Mesendoderm (in vitro differentiated cells): ENCODE results near the gene TMEM236.

Experiments
- DNase-seq: peaks from one replicate; pipeline ENCODE4 v3.0.0; 2013
- H2AK5ac ChIP-seq: 2 replicates; pipeline ENCODE4 v1.6.1; 2013; ENCODE audit warnings: low read length, inconsistent platforms
- H2BK120ac ChIP-seq: 2 replicates; pipeline ENCODE4 v1.6.1; 2013; ENCODE audit warnings: low read depth, mild to moderate bottlenecking, low read length, moderate library complexity, mixed read lengths
- H2BK15ac ChIP-seq: replicated peaks from 2 replicates; pipeline ENCODE4 v1.6.1; 2013; ENCODE audit warnings: low read depth, mild to moderate bottlenecking, moderate library complexity
- H2BK5ac ChIP-seq: 2 replicates; pipeline ENCODE4 v1.6.1; 2013; ENCODE audit warnings: low read length, inconsistent platforms
- H3K18ac ChIP-seq: 2 replicates; pipeline ENCODE4 v1.6.1; 2013; ENCODE audit warnings: mild to moderate bottlenecking, low read length, mixed read lengths
- H3K23ac ChIP-seq: one replicate; pipeline ENCODE4 v1.6.1; 2013; ENCODE audit warnings: low read length
- H3K27ac ChIP-seq: 2 replicates; pipeline ENCODE4 v1.5.1; 2013; ENCODE audit warnings: low read depth, mild to moderate bottlenecking, inconsistent platforms, low read length, moderate library complexity
- H3K27me3 ChIP-seq: 2 replicates; pipeline ENCODE4 v1.6.1; 2013; ENCODE audit warnings: low read length, control low read depth, mild to moderate bottlenecking, inconsistent platforms; ENCODE audit not compliant: insufficient read depth, poor library complexity
- H3K36me3 ChIP-seq: 2 replicates; pipeline ENCODE4 v1.6.1; 2013; ENCODE audit warnings: low read length, inconsistent platforms; ENCODE audit not compliant: control insufficient read depth, insufficient read depth
- H3K4ac ChIP-seq: one replicate; pipeline ENCODE4 v1.6.1; 2013; ENCODE audit warnings: low read depth, mild to moderate bottlenecking, low read length, moderate library complexity
- H3K4me1 ChIP-seq: 2 replicates; pipeline ENCODE4 v1.6.1; 2013; ENCODE audit warnings: low read depth, low read length, inconsistent platforms; ENCODE audit not compliant: control insufficient read depth
- H3K4me2 ChIP-seq: 2 replicates; pipeline ENCODE4 v1.6.1; 2013; ENCODE audit warnings: low read length
- H3K4me3 ChIP-seq: 2 replicates; pipeline ENCODE4 v1.5.1; 2013; ENCODE audit warnings: mild to moderate bottlenecking, low read length
- H3K56ac ChIP-seq: one replicate; pipeline ENCODE4 v1.6.1; 2013; ENCODE audit warnings: low read length
- H3K79me1 ChIP-seq: 2 replicates; pipeline ENCODE4 v1.6.1; 2013; ENCODE audit warnings: low read length, inconsistent platforms
- H3K79me2 ChIP-seq: 2 replicates; pipeline ENCODE4 v1.6.1; 2013; ENCODE audit warnings: mild to moderate bottlenecking, low read length; ENCODE audit not compliant: control insufficient read depth, insufficient read depth
- H3K9ac ChIP-seq: 2 replicates; pipeline ENCODE4 v1.6.1; 2013; ENCODE audit warnings: low read length, inconsistent platforms
- H4K5ac ChIP-seq: one replicate; pipeline ENCODE4 v1.6.1; 2013; ENCODE audit warnings: low read length
- H4K8ac ChIP-seq: one replicate; pipeline ENCODE4 v1.6.1; 2013; ENCODE audit warnings: low read depth, mild to moderate bottlenecking, control low read depth, low read length, moderate library complexity
- WGBS: extraction: QIAGEN DNeasy Blood & Tissue Kit; methylation state at CpG from one replicate; pipeline ENCODE4 v1.1.7; 2013; ENCODE audit warnings: low lambda C conversion rate, missing lambda C conversion rate; ENCODE audit not compliant: insufficient coverage; ENCODE audit errors: extremely low coverage; 5-methylcytosine and 5-hydroxymethylcytosine counted together

TMEM236 gene

DNA sequence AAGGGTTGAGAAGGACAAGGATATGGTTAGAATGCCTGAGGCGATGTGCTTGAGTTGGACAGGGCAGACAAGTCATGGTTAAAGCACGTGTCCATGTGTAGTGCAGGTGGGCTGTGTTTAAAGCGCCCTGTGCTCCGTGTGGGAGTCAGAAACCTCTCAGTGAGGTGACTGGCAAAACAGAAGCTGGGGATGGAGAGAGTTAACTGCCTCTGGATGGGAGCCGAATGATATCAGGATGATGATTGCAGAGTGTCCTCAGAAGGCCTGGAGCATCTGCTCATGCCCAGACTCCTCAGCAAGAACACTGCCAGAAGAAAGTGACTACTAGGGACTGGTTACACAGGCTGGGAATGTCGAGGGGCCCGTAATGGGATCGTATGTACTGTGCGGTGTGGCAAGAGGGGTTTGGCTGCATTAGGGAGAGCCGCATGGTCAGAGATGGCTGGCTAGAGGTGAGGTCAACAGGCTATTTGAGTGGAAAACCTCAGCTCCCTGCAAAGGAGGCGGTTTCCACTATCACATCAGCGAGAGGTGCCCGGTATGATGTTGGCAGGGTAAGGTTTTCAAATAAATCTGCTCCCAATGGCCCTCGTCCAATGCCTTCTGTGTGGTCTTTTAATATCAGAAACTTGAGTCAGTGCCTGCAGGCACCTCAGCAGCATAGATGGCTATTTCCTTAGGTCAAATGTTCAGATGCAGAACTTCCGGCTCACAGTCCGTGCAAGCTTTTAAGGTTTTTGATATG lies 31.1 kb downstream of the TMEM236 start:
- Histone ChIP-seq H2AK5ac (no peak overlapping the region), H3K79me2 (no peaks in the 10 kb centered on the region), H3K4me3 (no peak overlapping the region)

DNA sequence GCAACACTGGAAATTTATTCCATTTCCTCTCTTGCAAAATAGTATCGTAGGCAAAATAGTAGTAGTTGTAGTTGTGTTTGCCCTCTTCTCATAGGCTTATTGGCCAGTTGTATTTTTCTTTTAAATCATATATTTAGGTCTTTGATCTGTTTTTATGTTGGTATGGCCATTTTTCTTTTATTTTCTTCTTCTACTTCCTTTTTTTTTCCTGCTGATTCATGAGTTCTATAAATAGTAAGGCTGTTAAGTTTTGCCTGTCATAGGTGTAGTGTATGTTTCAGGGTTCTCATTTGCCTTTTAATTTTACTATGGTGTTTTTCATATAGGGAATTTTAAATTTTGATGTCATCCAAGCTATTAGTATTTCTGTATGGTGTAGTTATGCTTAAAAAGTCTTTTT lies 31.8 kb downstream of the TMEM236 start:
- Histone ChIP-seq H4K8ac (no peak overlapping the region), H3K27ac (no peak overlapping the region), H3K4me3 (no peak overlapping the region), H3K4me2 (no peak overlapping the region), H2BK120ac (no peak overlapping the region), H3K56ac (no peak overlapping the region), H2BK5ac (no peak overlapping the region), H4K5ac (no peak overlapping the region), H3K23ac (no peak overlapping the region), H3K36me3 (no peaks in the 10 kb centered on the region), H2BK15ac (no peak overlapping the region), H3K27me3 (no peaks in the 10 kb centered on the region), H2AK5ac (no peak overlapping the region), H3K9ac (no peak overlapping the region), H3K4me1 (no peaks in the 10 kb centered on the region), H3K79me2 (no peaks in the 10 kb centered on the region), H3K18ac (no peak overlapping the region), H3K79me1 (no peaks in the 10 kb centered on the region), H3K4ac (no peak overlapping the region)
- no CpG with 5 or more reads among the region's 1 CpG for WGBS
- no peak for DNase-seq

More for the DNA sequence above, 31.1 kb downstream of the TMEM236 start:
- no peak overlapping the region for H2BK5ac ChIP-seq
- H4K8ac ChIP-seq, result no peak overlapping the region
- no peak overlapping the region for H4K5ac ChIP-seq
- H3K27me3 ChIP-seq, result no peaks in the 10 kb centered on the region
- no peak overlapping the region for H2BK120ac ChIP-seq
- no peak for DNase-seq
- H3K4me1 ChIP-seq, result no peaks in the 10 kb centered on the region
- no peak overlapping the region for H3K4me2 ChIP-seq
- no peak overlapping the region for H3K4ac ChIP-seq
- WGBS, result no CpG with 5 or more reads among the region's 16 CpGs
- no peak overlapping the region for H3K27ac ChIP-seq
- no peak overlapping the region for H2BK15ac ChIP-seq
- no peaks in the 10 kb centered on the region for H3K36me3 ChIP-seq
- H3K9ac ChIP-seq, result no peak overlapping the region
- no peaks in the 10 kb centered on the region for H3K79me1 ChIP-seq
- no peak overlapping the region for H3K18ac ChIP-seq
- H3K23ac ChIP-seq, result no peak overlapping the region
- no peak overlapping the region for H3K56ac ChIP-seq

DNA sequence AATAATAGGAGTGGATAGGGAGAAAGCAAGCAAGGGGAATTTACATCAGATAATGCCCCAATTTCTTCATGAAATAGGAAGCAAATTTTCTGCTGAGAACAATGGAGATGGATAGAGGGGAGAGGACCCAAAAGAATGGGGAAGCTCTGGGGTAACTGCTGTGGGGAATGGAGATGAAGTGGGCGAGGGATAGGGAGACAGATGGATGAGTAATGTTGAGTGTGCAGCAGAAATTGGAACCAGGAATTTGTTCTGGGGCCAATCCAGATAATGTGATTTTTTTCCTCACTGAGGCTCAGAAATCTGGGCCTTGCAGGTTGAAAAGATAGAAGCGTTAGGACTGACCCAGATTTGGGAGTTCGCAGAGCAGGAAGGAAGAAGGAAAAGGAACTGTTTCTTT lies 32.7 kb downstream of the TMEM236 start:
- Histone ChIP-seq H2BK5ac (no peak overlapping the region), H3K27ac (no peak overlapping the region), H4K5ac (no peak overlapping the region)

DNA sequence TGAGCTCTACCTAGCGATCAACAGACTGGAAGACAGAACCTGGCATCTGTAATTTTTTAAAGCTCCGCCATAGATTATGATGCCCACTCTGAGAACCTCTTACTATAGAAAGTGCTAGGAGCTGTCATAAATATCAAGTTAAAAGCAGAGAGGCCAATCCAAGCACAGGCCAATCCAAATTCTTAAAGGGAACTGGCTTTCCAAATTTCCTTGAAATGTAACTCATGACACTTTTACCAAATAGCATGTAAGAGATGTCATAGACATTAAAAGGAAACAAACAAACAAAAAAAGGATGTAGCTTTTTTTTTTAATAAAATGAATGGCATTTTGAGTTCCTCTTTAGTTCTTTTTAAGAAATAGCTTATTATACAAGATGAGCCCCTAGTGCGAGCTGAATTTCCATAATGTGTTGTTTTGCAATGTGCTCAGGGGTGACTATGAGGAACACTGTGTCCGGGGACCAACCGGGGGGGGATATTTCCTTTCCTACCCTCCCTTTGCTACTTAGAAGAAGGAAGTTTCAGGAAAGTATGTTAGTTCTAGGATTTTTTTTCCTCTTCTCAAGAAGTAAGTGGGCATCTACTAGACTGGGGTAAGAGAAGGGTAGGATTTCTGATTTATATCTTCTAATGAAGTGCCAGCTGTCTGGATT lies 33.4 kb downstream of the TMEM236 start:
- no peak overlapping the region for H2BK120ac ChIP-seq
- no peaks in the 10 kb centered on the region for H3K27me3 ChIP-seq
- peak overlapping the region; percentile 67 for H2BK15ac ChIP-seq
- H3K23ac ChIP-seq, result no peak overlapping the region
- no peak overlapping the region for H4K8ac ChIP-seq
- no peak overlapping the region for H3K4me2 ChIP-seq
- no peaks in the 10 kb centered on the region for H3K79me1 ChIP-seq
- no peak overlapping the region for H3K56ac ChIP-seq
- no peaks in the 10 kb centered on the region for H3K4me1 ChIP-seq
- no peaks in the 10 kb centered on the region for H3K36me3 ChIP-seq
- no peak for DNase-seq
- H3K18ac ChIP-seq, result no peak overlapping the region
- no peak overlapping the region for H4K5ac ChIP-seq
- H3K27ac ChIP-seq, result no peak overlapping the region
- no peaks in the 10 kb centered on the region for H3K79me2 ChIP-seq
- no peak overlapping the region for H3K4me3 ChIP-seq
- WGBS, result no CpG with 5 or more reads among the region's 5 CpGs
- H3K4ac ChIP-seq, result no peak overlapping the region
- no peak overlapping the region for H2BK5ac ChIP-seq
- no peak overlapping the region for H3K9ac ChIP-seq
- H2AK5ac ChIP-seq, result no peak overlapping the region

More for the DNA sequence above, 32.7 kb downstream of the TMEM236 start:
- WGBS, result no CpG with 5 or more reads among the region's 3 CpGs
- no peak for DNase-seq
- H2BK15ac ChIP-seq, result no peak overlapping the region
- H3K4ac ChIP-seq, result no peak overlapping the region
- H3K23ac ChIP-seq, result no peak overlapping the region
- no peaks in the 10 kb centered on the region for H3K36me3 ChIP-seq
- no peak overlapping the region for H3K4me3 ChIP-seq
- no peaks in the 10 kb centered on the region for H3K79me2 ChIP-seq
- no peak overlapping the region for H3K56ac ChIP-seq
- H3K4me1 ChIP-seq, result no peaks in the 10 kb centered on the region
- no peak overlapping the region for H4K8ac ChIP-seq
- H3K4me2 ChIP-seq, result no peak overlapping the region
- H2AK5ac ChIP-seq, result no peak overlapping the region
- H2BK120ac ChIP-seq, result no peak overlapping the region
- H3K27me3 ChIP-seq, result no peaks in the 10 kb centered on the region
- H3K9ac ChIP-seq, result no peak overlapping the region
- H3K18ac ChIP-seq, result no peak overlapping the region
- H3K79me1 ChIP-seq, result no peaks in the 10 kb centered on the region

DNA sequence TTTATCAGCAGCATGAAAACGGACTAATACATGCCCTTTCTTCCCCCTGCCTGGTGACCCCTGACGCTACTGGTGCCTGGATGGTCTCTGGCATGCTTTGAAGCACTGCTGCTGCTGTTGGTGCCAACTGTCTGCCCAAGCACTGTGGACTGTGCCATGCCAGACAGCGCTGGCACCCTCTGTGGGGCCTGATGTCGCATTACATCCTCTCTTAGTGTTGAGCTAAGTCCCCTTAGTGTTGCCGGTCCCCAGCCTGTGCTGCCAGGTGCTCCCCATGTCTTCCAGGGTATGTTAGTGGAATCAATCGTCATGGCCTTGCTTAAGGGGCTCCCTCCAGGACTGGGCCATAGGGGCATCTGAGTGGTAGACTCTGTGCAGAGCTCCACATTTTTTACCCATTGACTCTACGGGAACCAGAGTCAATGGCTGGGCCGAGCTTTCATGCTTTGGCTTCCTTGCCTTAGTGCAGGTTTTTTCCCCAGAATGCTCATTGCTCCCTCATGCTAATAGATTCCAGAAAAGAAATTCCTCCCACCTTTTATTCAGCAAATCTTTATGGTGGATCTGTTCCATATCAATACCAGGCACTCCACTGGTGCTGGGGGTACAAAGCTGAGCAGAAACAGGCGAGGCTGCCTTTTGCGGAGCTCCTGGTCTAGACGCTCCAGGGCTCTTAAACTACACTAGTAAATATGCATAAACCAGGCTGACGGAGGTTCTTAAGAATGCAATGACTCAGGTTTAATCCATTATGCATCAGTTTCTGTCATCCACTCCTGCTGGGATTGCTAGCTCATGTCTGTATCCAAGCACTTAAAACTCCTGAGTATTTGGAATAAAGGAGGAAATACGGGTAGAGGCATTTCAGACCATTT lies 35.3 kb downstream of the TMEM236 start:
- no peak overlapping the region for H3K9ac ChIP-seq
- DNase-seq, result peak; percentile 97
- no peak overlapping the region for H3K56ac ChIP-seq
- H3K4me1 ChIP-seq, result no peaks in the 10 kb centered on the region
- H2BK5ac ChIP-seq, result no peak overlapping the region
- H3K36me3 ChIP-seq, result no peaks in the 10 kb centered on the region
- H3K23ac ChIP-seq, result peak overlapping the region; percentile 83
- no peak overlapping the region for H4K5ac ChIP-seq
- peak overlapping the region; percentile 4 for H3K4ac ChIP-seq
- H2BK15ac ChIP-seq, result no peak overlapping the region
- H2AK5ac ChIP-seq, result peak overlapping the region; percentile 33
- H2BK120ac ChIP-seq, result no peak overlapping the region
- no peak overlapping the region for H4K8ac ChIP-seq
- H3K27ac ChIP-seq, result no peak overlapping the region
- H3K4me2 ChIP-seq, result no peak overlapping the region
- no peaks in the 10 kb centered on the region for H3K79me2 ChIP-seq
- H3K4me3 ChIP-seq, result no peak overlapping the region
- no peaks in the 10 kb centered on the region for H3K79me1 ChIP-seq
- H3K27me3 ChIP-seq, result no peaks in the 10 kb centered on the region
- peak overlapping the region; percentile 0 for H3K18ac ChIP-seq
- no CpG with 5 or more reads among the region's 13 CpGs for WGBS
